Measurements from ENCODE around the gene CLASP1. TPM values are rescaled to one million over a fixed set of nuclear protein-coding genes. Genes with fewer than 3 reads are reported as not detected.
A peak's percentile ranks its signal among the peaks of the same experiment; 100 is the strongest.
"Not testable (repeated sequence)": the region's sequence is repeated elsewhere in the genome, so short reads cannot be mapped to it uniquely, and the experiment has no call there.

The CLASP1 gene
- total and polyA plus RNA-seq, 4 experiments from 2014 or later, result 3.3 to 68.7 (median 42.1) TPM

DNA sequence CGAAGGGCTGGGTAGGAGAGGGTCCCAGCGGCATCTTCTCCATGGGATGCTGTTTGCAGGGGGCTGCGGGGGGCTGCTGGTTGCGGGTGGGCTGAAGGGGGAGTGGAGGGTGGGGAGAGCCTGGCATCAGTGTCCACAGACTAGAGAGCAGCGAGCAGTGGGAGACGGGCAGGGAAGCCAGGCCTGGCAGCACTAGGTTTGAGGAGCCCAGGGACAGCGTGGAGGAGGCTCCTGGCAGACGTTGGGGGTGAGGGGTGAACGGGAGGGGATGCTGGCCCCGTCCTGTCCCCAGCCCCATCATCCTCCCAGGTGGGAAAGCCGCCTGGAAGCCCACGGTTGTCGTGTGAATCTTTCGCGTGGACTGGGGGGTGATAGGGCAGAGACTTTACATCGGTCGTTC lies 316.0 kb downstream of the CLASP1 start:
- H3K9me3 Mint-ChIP-seq, result no peaks in the 10 kb centered on the region
- intact Hi-C loops (cut with micrococcal nuclease), result no loop called here
- Histone ChIP-seq H3K4me1 (ENCODE audit: insufficient read depth, low read length) (no peaks in the 10 kb centered on the region), H3K27me3 (ENCODE audit: insufficient read depth, low read length) (no peaks in the 10 kb centered on the region), H3K36me3 (ENCODE audit: insufficient read depth, low read length) (no peaks in the 10 kb centered on the region), H3K4me3 (ENCODE audit: low read length in 2 of 2) (no peak overlapping the region), H3K27ac (ENCODE audit: low read depth, low read length) (no peak overlapping the region), H3K9me3 (ENCODE audit: control insufficient read depth in 1 of 2, low read length in 2 of 2) (no peaks in the 10 kb centered on the region)
- H3K27ac Mint-ChIP-seq, result no peak overlapping the region
- H3K4me3 Mint-ChIP-seq, result no peak overlapping the region
- POLR2A ChIA-PET (ENCODE audit: partially characterized antibody), result no interaction called here
- H3K27me3 Mint-ChIP-seq, result peaks cover 2 to 6% of the 10 kb centered on the region in 2 donors
- CTCF ChIA-PET (ENCODE audit: partially characterized antibody), result no interaction called here
- H3K4me1 Mint-ChIP-seq, result peaks cover 0 to 2% (median under 1%) of the 10 kb centered on the region in 4 donors
- H3K36me3 Mint-ChIP-seq, result peaks cover 0 to 5% of the 10 kb centered on the region in 2 donors
- DNase-seq, result no peak

DNA sequence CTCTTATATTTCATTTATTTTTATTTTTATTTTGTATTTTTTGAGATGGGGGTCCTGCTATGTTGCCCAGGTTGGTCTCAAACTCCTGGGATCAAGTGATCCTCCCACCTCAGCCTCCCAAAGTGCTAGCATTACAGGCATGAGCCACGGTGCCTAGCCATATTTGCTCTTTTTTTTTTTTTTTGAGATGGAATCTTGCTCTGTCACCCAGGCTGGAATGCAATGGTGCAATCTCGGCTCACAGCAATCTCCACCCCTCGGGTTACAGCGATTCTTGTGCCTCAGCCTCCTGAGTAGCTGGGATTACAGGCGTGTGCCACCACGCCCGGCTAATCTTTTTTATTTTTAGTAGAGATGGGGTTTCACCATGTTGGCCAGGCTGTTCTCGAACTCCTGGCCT lies 317.9 kb downstream of the CLASP1 start:
- H3K36me3 Mint-ChIP-seq; H3K9me3 ChIP-seq (ENCODE audit: control insufficient read depth in 1 of 2, low read length in 2 of 2); CTCF ChIA-PET (ENCODE audit: partially characterized antibody); H3K27ac ChIP-seq (ENCODE audit: low read depth, low read length); H3K27ac Mint-ChIP-seq; POLR2A ChIA-PET (ENCODE audit: partially characterized antibody); H3K27me3 Mint-ChIP-seq; H3K4me3 Mint-ChIP-seq; H3K27me3 ChIP-seq (ENCODE audit: insufficient read depth, low read length); intact Hi-C loops (cut with micrococcal nuclease); DNase-seq; H3K4me1 Mint-ChIP-seq; H3K36me3 ChIP-seq (ENCODE audit: insufficient read depth, low read length); H3K4me3 ChIP-seq (ENCODE audit: low read length in 2 of 2); H3K4me1 ChIP-seq (ENCODE audit: insufficient read depth, low read length); H3K9me3 Mint-ChIP-seq: not testable (repeated sequence)

DNA sequence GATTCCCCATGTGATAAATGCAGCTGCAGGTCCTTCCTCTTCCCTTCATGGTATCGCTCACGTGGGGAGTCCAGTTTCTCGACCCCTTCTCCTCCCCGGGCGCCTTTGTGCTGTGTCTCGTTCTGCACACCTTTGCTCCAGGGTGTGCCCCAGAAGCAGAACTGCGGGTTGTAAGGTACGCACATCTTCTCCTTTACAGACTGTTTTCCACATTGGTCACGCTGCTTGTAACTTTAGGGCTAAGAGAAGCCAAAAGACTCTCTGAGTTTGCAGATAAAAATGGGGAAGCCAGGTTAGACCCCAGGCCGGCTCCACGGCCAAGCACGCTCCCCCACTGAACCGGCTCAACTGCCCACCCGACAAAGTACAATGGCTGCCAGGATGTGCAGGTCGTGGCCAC lies 318.3 kb downstream of the CLASP1 start:
- intact Hi-C loops (cut with micrococcal nuclease), result no loop called here
- H3K9me3 Mint-ChIP-seq, result no peaks in the 10 kb centered on the region
- POLR2A ChIA-PET (ENCODE audit: partially characterized antibody), result no interaction called here
- Histone ChIP-seq H3K36me3 (ENCODE audit: insufficient read depth, low read length) (no peaks in the 10 kb centered on the region), H3K27ac (ENCODE audit: low read depth, low read length) (no peak overlapping the region), H3K9me3 (ENCODE audit: control insufficient read depth in 1 of 2, low read length in 2 of 2) (no peaks in the 10 kb centered on the region), H3K4me1 (ENCODE audit: insufficient read depth, low read length) (no peaks in the 10 kb centered on the region), H3K27me3 (ENCODE audit: insufficient read depth, low read length) (no peaks in the 10 kb centered on the region), H3K4me3 (ENCODE audit: low read length in 2 of 2) (no peak overlapping the region)
- no peaks in the 10 kb centered on the region for H3K36me3 Mint-ChIP-seq
- CTCF ChIA-PET (ENCODE audit: partially characterized antibody), result no interaction called here
- no peak overlapping the region for H3K27ac Mint-ChIP-seq
- H3K4me3 Mint-ChIP-seq, result no peak overlapping the region
- no peak for DNase-seq
- H3K27me3 Mint-ChIP-seq, result peaks cover 2 to 6% of the 10 kb centered on the region in 2 donors
- peaks cover 0 to 2% (median under 1%) of the 10 kb centered on the region in 4 donors for H3K4me1 Mint-ChIP-seq

DNA sequence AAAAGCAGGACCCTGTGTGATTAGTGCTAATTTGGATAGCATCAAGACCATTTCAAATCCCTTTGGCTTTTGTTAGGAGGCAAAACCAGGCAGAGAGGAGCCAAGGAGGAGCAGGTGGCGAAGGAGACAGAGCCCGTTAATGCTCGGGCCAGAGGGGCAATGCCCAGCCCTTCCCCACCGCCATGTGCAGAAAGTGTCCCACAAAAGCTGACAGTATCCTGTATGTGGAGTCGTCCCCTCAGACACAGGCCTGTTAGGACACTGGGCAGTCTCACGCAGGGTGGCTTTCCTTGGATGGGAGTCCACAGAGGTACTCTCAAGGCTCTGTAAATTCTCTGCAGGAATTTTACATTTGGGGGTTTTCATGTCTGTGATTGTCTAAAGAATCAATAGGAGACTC lies 319.5 kb downstream of the CLASP1 start:
- Mint-ChIP-seq H3K36me3 (no peaks in the 10 kb centered on the region), H3K27ac (no peak overlapping the region), H3K4me1 (peaks cover 0 to 2% (median 0%) of the 10 kb centered on the region in 4 donors), H3K4me3 (no peak overlapping the region), H3K9me3 (peaks cover 0 to 2% (median 0%) of the 10 kb centered on the region in 8 donors), H3K27me3 (peaks cover 2 to 9% of the 10 kb centered on the region in 2 donors)
- Histone ChIP-seq H3K4me3 (ENCODE audit: low read length in 2 of 2) (no peak overlapping the region), H3K27me3 (ENCODE audit: insufficient read depth, low read length) (no peaks in the 10 kb centered on the region), H3K27ac (ENCODE audit: low read depth, low read length) (no peak overlapping the region), H3K36me3 (ENCODE audit: insufficient read depth, low read length) (no peaks in the 10 kb centered on the region), H3K9me3 (ENCODE audit: control insufficient read depth in 1 of 2, low read length in 2 of 2) (no peaks in the 10 kb centered on the region), H3K4me1 (ENCODE audit: insufficient read depth, low read length) (no peaks in the 10 kb centered on the region)
- no peak for DNase-seq
- ChIA-PET CTCF (ENCODE audit: partially characterized antibody) (no interaction called here), POLR2A (ENCODE audit: partially characterized antibody) (no interaction called here)
- intact Hi-C loops (cut with micrococcal nuclease), result no loop called here

DNA sequence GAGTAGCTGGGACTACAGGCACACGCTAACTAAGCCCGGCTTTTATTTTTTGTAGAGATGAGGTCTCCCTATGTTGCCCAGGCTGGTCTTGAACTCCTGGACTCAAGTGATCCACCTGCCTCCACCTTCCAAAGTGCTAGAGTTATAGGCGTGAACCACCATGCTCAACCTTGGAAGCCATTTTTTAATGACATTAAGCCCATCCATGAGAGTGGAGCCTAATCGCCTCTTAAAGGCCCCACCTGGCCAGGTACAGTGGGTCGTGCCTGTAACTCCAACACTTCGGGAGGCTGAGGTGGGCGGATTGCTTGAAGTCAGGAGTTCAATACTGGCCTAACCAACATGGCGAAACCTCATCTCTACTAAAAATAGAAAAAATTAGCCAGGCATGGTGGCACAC lies 322.6 kb downstream of the CLASP1 start:
- Histone ChIP-seq H3K4me3 (ENCODE audit: low read length in 2 of 2) (no peak overlapping the region), H3K27ac (ENCODE audit: low read depth, low read length) (no peak overlapping the region), H3K36me3 (ENCODE audit: insufficient read depth, low read length) (no peaks in the 10 kb centered on the region), H3K9me3 (ENCODE audit: control insufficient read depth in 1 of 2, low read length in 2 of 2) (no peaks in the 10 kb centered on the region), H3K4me1 (ENCODE audit: insufficient read depth, low read length) (no peaks in the 10 kb centered on the region), H3K27me3 (ENCODE audit: insufficient read depth, low read length) (no peaks in the 10 kb centered on the region)
- peaks cover 2 to 11% of the 10 kb centered on the region in 2 donors for H3K27me3 Mint-ChIP-seq
- intact Hi-C loops (cut with micrococcal nuclease), result no loop called here
- ChIA-PET CTCF (ENCODE audit: partially characterized antibody) (no interaction called here), POLR2A (ENCODE audit: partially characterized antibody) (no interaction called here)
- peaks cover 0 to 2% (median 0%) of the 10 kb centered on the region in 8 donors for H3K9me3 Mint-ChIP-seq
- no peak for DNase-seq
- H3K4me1 Mint-ChIP-seq, result no peaks in the 10 kb centered on the region
- H3K36me3 Mint-ChIP-seq, result no peaks in the 10 kb centered on the region
- H3K27ac Mint-ChIP-seq, result no peak overlapping the region
- H3K4me3 Mint-ChIP-seq, result no peak overlapping the region

DNA sequence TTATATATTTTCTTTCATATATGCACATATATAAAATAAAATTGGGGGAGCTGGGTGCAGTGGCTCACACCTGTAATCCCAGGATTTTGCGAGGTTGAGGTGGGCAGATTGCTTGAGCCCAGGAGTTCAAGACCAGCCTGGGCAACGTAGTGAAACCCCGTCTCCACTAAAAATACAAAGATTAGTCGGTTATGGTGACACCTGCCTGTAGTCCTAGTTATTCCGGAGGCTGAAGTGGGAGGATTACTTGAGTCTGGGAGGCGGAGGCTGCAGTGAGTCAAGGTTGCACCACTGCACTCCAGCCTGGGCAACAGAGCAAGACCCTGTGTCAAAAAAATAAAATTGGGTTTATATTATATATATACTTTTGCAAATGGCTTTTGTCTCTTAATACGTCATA lies 324.7 kb downstream of the CLASP1 start:
- ChIA-PET POLR2A (ENCODE audit: partially characterized antibody) (no interaction called here), CTCF (ENCODE audit: partially characterized antibody) (no interaction called here)
- peaks cover 1 to 11% of the 10 kb centered on the region in 2 donors for H3K27me3 Mint-ChIP-seq

DNA sequence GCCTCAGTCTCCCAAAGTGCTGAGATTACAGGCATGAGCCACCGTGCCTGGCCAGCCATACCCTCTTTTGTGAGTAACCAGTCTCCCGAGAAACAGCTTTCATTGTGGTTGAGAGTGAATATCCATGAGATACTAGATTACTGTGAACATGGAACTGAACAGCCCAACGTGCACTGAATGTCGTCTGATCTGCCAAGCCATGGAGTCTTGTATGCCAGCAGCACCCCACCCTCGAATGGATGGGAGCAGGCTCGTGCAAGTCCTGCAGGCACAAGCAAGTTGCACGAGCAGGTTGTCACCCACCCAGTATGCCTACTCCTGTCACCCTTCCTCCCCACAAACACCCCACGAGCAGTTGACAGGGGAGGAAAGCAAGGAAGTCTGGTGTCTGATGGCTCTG lies 327.8 kb downstream of the CLASP1 start:
- Histone ChIP-seq H3K27ac (ENCODE audit: low read depth, low read length) (no peak overlapping the region), H3K4me3 (ENCODE audit: low read length in 2 of 2) (no peak overlapping the region), H3K36me3 (ENCODE audit: insufficient read depth, low read length) (no peaks in the 10 kb centered on the region), H3K9me3 (ENCODE audit: control insufficient read depth in 1 of 2, low read length in 2 of 2) (no peaks in the 10 kb centered on the region), H3K27me3 (ENCODE audit: insufficient read depth, low read length) (no peaks in the 10 kb centered on the region), H3K4me1 (ENCODE audit: insufficient read depth, low read length) (no peaks in the 10 kb centered on the region)
- Mint-ChIP-seq H3K27me3 (peaks cover 1 to 5% of the 10 kb centered on the region in 2 donors), H3K36me3 (no peaks in the 10 kb centered on the region), H3K9me3 (peaks cover 0 to 4% (median 0%) of the 10 kb centered on the region in 8 donors), H3K27ac (no peak overlapping the region), H3K4me3 (no peak overlapping the region), H3K4me1 (no peaks in the 10 kb centered on the region)
- intact Hi-C loops (cut with micrococcal nuclease), result no loop called here
- ChIA-PET POLR2A (ENCODE audit: partially characterized antibody) (no interaction called here), CTCF (ENCODE audit: partially characterized antibody) (no interaction called here)
- no peak for DNase-seq

More for the DNA sequence above, 324.7 kb downstream of the CLASP1 start:
- Histone ChIP-seq H3K36me3 (ENCODE audit: insufficient read depth, low read length) (no peaks in the 10 kb centered on the region), H3K27ac (ENCODE audit: low read depth, low read length) (no peak overlapping the region), H3K4me3 (ENCODE audit: low read length in 2 of 2) (no peak overlapping the region), H3K9me3 (ENCODE audit: control insufficient read depth in 1 of 2, low read length in 2 of 2) (no peaks in the 10 kb centered on the region), H3K27me3 (ENCODE audit: insufficient read depth, low read length) (no peaks in the 10 kb centered on the region), H3K4me1 (ENCODE audit: insufficient read depth, low read length) (no peaks in the 10 kb centered on the region)
- DNase-seq, result no peak
- Mint-ChIP-seq H3K4me3 (no peak overlapping the region), H3K27ac (no peak overlapping the region), H3K9me3 (peaks cover 0 to 4% (median 0%) of the 10 kb centered on the region in 8 donors), H3K36me3 (no peaks in the 10 kb centered on the region), H3K4me1 (no peaks in the 10 kb centered on the region)
- intact Hi-C loops (cut with micrococcal nuclease), result no loop called here

DNA sequence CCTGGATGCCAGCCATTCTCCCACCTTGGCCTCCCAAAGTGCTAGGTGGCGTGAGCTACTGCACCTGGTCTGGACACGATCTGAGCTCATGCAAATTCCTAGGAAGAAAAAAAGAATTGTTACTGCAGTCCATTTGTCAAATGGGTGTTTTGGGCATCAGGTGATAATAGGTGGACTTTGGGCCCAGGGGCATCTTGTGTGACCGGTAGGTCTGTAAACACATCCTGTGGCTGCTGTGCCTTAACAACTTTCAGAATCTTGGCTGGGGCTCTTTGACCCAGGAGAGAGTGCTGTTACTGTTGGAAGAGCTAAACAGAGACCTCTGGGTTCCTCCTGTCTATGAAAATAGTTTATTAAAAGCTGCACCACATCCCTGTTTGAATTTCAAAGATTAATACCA lies 329.3 kb downstream of the CLASP1 start:
- Histone ChIP-seq H3K9me3 (ENCODE audit: control insufficient read depth in 1 of 2, low read length in 2 of 2) (no peaks in the 10 kb centered on the region), H3K4me1 (ENCODE audit: insufficient read depth, low read length) (no peaks in the 10 kb centered on the region), H3K27me3 (ENCODE audit: insufficient read depth, low read length) (no peaks in the 10 kb centered on the region), H3K27ac (ENCODE audit: low read depth, low read length) (no peak overlapping the region), H3K4me3 (ENCODE audit: low read length in 2 of 2) (no peak overlapping the region), H3K36me3 (ENCODE audit: insufficient read depth, low read length) (no peaks in the 10 kb centered on the region)
- Mint-ChIP-seq H3K36me3 (no peaks in the 10 kb centered on the region), H3K4me1 (no peaks in the 10 kb centered on the region), H3K27me3 (peaks cover 1 to 2% of the 10 kb centered on the region in 2 donors), H3K9me3 (peaks cover 0 to 4% (median 0%) of the 10 kb centered on the region in 8 donors), H3K4me3 (no peak overlapping the region), H3K27ac (peak overlapping the region in 1 of 7 donors; percentile 1)
- CTCF ChIA-PET (ENCODE audit: partially characterized antibody), result interaction anchor here (1.0 kb wide), 1 partner anchor 8 kb away, joined by 5 read pairs; no protein-coding TSS in a partner anchor
- intact Hi-C loops (cut with micrococcal nuclease), result no loop called here
- no peak for DNase-seq
- POLR2A ChIA-PET (ENCODE audit: partially characterized antibody), result no interaction called here

All from CD4-positive, alpha-beta memory T cell (primary cell).